NB4 (cell line): ENCODE data around the gene ROBO3.

Experiments
- DNase-seq: peaks from one replicate; pipeline ENCODE4 v3.0.0; 2010; ENCODE audit warnings: low read depth
- H3K4me3 ChIP-seq: one replicate; pipeline ENCODE4 v1.5.1; 2011; ENCODE audit warnings: mild to moderate bottlenecking, low read depth, low read length, moderate library complexity
- MYC ChIP-seq: IDR thresholded peaks from 2 replicates; pipeline ENCODE4 v1.6.1; 2011; ENCODE audit warnings: low read depth, low read length
- POLR2A ChIP-seq: IDR thresholded peaks from 2 replicates; pipeline ENCODE4 v1.6.1; 2011; ENCODE audit warnings: mild to moderate bottlenecking; ENCODE audit not compliant: insufficient read length; ENCODE audit errors: extremely low read depth
- TF ChIP-seq, protein P1 (sequence below): IDR thresholded peaks from 2 replicates; pipeline ENCODE4 v1.6.1; 2011; ENCODE audit warnings: low read depth, low read length
- TF ChIP-seq, protein P2 (sequence below): IDR thresholded peaks from one replicate; pipeline ENCODE4 v1.5.1; 2012; ENCODE audit warnings: low read depth, low read length

Gene ROBO3

DNA sequence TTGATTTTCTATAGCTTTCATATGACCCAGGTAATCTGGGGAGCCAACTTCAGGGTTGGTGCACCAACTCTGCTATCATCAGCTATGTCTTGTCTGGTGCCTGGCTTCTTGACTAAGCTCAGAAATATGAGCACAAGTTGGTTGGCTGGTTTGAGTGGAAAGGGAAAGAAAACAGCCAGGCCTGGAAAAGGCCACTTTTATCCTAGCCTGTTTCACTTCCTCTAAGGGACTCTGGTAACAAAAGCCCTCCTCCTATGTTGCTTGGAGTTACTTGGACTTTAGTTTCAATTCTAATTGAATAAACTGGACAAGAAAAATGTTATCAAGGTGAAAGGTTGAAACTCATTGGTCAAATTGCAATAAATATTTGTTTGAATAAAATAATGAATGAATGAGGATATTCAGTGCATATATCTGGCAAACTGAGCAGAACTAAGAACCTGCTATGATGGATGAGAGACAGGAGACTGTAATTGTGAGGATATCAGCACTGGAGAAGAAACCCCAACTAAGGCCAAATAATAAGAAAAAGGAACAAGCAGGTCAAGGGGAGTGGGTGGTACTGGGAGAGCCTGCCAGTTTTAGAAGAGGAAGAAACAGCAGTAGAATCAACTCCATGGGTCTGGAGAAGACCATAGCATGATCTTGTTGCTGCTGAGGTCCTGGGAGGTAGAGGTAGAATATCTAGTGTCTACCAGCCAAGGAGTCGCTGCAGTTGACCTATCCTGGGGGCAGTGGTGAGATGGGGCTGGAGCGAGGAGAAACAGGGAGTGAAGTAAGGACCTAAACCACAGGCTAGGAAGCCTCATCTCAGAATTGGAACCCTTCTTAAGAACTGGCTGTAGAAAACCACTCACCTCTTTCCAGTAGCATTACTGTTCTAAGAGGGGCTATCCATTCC, 24.2 kb downstream of the ROBO3 start:
- H3K4me3 ChIP-seq, result no peak overlapping the region
- DNase-seq, result no peak
- TF ChIP-seq, protein P1, sequence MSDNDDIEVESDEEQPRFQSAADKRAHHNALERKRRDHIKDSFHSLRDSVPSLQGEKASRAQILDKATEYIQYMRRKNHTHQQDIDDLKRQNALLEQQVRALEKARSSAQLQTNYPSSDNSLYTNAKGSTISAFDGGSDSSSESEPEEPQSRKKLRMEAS, result no peak
- no peak for TF ChIP-seq POLR2A
- TF ChIP-seq, protein P2, sequence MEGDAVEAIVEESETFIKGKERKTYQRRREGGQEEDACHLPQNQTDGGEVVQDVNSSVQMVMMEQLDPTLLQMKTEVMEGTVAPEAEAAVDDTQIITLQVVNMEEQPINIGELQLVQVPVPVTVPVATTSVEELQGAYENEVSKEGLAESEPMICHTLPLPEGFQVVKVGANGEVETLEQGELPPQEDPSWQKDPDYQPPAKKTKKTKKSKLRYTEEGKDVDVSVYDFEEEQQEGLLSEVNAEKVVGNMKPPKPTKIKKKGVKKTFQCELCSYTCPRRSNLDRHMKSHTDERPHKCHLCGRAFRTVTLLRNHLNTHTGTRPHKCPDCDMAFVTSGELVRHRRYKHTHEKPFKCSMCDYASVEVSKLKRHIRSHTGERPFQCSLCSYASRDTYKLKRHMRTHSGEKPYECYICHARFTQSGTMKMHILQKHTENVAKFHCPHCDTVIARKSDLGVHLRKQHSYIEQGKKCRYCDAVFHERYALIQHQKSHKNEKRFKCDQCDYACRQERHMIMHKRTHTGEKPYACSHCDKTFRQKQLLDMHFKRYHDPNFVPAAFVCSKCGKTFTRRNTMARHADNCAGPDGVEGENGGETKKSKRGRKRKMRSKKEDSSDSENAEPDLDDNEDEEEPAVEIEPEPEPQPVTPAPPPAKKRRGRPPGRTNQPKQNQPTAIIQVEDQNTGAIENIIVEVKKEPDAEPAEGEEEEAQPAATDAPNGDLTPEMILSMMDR, result no peak
- no peak for TF ChIP-seq MYC

DNA sequence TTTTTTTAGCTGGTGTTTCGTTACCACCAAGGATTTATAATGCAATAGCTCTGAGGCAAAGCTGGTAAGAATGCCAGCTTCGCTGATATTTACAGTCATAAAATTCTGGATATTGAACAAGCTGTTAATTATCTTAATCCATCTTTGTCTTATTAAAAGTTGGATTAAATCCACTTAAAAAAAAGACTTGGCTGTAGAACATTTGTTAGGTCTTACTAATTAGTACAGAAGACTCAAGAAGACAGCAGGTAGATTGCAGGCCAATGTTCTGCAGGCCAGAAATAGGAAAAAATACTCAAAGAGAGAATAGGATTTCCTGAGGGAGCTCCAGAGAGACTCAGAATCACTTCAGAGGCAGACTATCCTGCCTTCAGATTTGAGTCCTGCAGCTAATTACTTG, 24.9 kb downstream of the ROBO3 start:
- no peak for DNase-seq
- no peak overlapping the region for H3K4me3 ChIP-seq
- TF ChIP-seq POLR2A (no peak), MYC (no peak)
- TF ChIP-seq, protein P2, result no peak
- TF ChIP-seq, protein P1, result no peak

DNA sequence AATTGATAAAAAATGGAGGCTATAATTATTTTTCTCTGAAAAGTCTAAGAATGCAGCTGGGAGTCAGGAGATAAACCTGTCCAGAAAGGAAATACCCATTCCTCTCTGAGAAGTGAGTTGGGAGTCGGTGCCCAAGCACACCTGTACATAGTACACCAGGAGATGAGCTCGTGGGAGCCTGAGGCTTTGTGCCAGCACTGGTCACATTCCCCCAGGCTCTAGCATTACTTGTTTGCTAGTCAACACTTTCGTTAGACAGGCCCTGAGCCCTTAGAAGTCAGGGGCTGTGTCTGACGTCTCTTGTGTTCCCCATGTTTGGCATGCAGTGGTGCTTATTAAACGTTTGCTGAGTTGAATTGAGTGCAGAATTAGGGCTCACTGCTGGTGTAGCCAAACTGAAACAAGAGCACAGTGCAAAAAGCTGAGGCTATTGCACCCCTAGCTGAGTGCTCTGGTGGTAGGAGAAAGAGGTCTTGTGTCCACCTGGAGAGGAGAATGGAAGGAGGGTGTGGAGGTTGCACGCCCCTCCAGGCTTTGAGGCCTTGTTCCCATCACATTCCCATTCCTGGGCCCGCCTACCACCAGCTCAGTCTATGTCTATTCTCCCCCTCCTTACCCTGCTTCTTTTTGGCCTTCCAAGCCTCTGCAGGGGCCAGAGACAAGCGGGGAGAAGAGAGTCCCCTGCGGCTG, 25.6 kb downstream of the ROBO3 start:
- TF ChIP-seq MYC (no peak), POLR2A (no peak)
- TF ChIP-seq, protein P2, result no peak

DNA sequence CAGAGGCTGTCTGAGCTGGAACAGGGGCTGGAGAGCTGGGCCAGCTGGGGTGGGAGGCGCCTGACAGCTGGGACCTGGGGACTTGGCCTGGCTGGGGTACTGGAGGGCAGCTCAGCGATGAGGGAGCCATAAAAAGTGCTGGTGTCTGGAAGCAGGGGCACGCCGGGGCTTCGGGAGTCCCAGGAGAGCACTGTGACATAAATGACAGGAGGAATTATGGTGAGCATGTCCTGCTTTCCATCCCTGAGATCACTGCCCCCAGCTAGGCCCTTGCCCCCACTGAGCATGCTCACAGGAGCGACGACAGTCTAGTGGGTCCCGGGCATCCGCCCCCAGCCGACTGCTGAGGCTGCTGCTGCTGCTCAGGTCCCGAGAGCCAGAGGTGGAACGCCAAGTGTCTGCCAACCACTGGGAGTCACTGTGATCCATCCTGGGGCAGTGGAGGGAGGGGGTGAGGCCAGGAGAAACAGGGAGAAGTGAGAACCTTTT, 26.2 kb downstream of the ROBO3 start:
- H3K4me3 ChIP-seq, result no peak overlapping the region
- TF ChIP-seq, protein P2, result no peak
- TF ChIP-seq POLR2A, result no peak
- no peak for TF ChIP-seq MYC
- TF ChIP-seq, protein P1, result no peak
- no peak for DNase-seq

More for the DNA sequence above, 25.6 kb downstream of the ROBO3 start:
- H3K4me3 ChIP-seq, result no peak overlapping the region
- DNase-seq, result no peak

DNA sequence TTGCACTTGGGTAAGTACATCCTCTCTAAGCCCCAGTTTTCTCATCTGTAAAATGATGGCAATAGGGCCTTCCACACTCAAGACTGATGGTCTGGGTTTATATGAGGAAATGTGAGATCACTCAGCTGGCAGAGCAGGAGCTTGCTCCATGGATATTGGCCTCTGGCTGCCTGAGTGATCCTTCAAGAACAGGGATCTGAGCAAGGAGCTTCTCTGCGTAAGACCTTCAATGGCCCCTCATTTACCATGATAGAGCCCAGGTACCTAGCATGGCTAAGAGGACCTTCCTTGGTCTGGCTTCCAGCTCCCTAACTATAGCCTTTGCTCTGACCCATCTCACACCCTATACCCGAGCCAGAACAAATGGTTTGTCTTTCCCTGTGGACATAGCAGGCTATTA, 26.9 kb downstream of the ROBO3 start:
- DNase-seq, result no peak
- no peak overlapping the region for H3K4me3 ChIP-seq
- TF ChIP-seq POLR2A, result no peak
- TF ChIP-seq, protein P1, result no peak
- TF ChIP-seq MYC, result no peak
- TF ChIP-seq, protein P2, result no peak
